Posterior vena cava (tissue), 2 donors: ENCODE results near the gene SLC4A5. TPM values are rescaled to one million over a fixed set of nuclear protein-coding genes. Genes with fewer than 3 reads are reported as not detected.
A peak's percentile ranks its signal among the peaks of the same experiment; 100 is the strongest.
"Not testable (repeated sequence)": the region's sequence is repeated elsewhere in the genome, so short reads cannot be mapped to it uniquely, and the experiment has no call there.

ENCODE experiments used
- DNase-seq: peaks from one replicate; pipeline ENCODE4 v3.0.0-alpha.2; 2020; ENCODE audit warnings: low spot score
- intact Hi-C, 2 donors: fragments of 100-400 bp; cut with DNase I; formaldehyde crosslinking; loops; one replicate each; pipeline versions ENCODE4 v1.14.1 to v1.14.2; 2022 to 2023
- total RNA-seq, 2 donors: library from RNA; stranded (reverse); fragmentation: NEBNext Ultra II Directional; extraction: Animal tissue kit (Norgen Biotek cat#: 25700); gene quantifications; one replicate each; pipeline ENCODE4 v1.2.1, GENCODE V29; 2021
- donor health status: DM: yes; HTN: yes; CAD: no.
- donor health status: DM: yes; HTN: yes; CAD: no.

SLC4A5 gene
- total RNA-seq, 2 donors from 2014 or later: 3.9 to 5.3 TPM

DNA sequence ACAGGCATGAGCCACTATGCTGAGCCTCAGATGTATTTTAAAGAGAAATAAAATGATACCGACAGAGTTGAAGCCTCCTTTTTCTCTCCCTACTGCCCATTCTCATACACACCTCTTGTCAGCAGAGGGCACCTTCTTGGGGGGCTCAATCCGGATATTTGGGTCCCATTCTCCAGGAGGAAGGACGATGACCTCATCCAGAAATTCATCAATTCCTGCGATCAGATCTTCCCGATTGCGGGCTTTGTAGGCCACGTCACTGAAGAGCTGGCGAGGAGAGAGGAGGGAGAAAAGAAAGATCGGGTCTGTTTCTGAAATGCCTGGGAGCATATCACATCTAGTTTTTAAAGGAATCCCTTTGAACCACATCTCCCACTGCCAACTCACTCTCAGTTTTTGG, 90.4 kb downstream of the SLC4A5 start:
- DNase-seq: no peak
- intact Hi-C loops: loop anchor here in 1 of 2 donors (10.0 kb wide), 1 partner anchor 82 kb away; no protein-coding TSS in a partner anchor

DNA sequence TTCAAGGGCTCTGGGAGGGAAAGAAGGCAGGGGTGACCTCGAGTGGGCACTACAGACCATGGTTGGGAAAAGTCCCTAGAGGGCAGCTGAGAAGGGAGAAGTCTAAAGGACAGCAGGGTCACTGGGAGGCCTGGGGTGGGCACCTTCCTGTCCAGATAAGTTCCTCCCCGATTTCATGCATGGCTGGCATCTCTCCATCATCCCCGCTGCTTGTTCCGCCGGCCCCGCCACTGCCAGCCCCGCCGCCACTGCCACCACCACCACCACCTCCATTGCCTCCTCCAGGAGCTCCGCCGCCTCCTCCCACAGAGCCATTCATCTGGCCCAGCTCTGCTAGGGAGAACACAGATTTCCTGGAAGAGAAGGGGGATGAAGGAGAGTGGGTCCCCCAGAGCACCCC, 91.2 kb downstream of the SLC4A5 start:
- DNase-seq: no peak
- intact Hi-C loops: loop anchor here in 1 of 2 donors (10.0 kb wide), 1 partner anchor 83 kb away; no protein-coding TSS in a partner anchor

DNA sequence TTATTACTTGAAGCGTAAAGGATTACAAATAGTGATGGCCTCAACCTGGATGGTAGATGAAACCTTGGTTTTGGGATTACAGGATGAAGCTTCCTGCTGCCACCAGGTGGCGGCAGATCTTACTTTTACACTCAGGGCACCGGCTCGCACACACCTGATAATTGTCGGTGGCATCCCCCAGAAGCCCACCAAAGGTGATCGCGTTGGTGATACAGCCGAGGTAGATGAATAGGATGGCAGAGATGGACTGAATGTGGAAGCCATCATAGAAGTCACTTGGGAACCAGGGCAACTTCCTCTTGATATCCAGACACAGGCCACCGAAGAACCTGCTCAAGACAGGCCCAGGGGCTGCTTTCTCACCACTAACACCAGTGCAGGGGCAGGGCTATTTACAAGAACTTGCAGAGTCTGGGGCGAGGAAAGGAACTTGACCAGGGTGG, 93.0 kb downstream of the SLC4A5 start:
- DNase-seq: peak; percentile 75
- intact Hi-C loops: loop anchor here in 1 of 2 donors (10.0 kb wide), 1 partner anchor 85 kb away; no protein-coding TSS in a partner anchor

GRCh38 chr2:74249406-74250122, 93.7 kb downstream of the SLC4A5 start:
- no peak for DNase-seq
- intact Hi-C loops: loop anchor here (10.0 kb wide), 1 partner anchor 85 kb away; no protein-coding TSS in a partner anchor

DNA sequence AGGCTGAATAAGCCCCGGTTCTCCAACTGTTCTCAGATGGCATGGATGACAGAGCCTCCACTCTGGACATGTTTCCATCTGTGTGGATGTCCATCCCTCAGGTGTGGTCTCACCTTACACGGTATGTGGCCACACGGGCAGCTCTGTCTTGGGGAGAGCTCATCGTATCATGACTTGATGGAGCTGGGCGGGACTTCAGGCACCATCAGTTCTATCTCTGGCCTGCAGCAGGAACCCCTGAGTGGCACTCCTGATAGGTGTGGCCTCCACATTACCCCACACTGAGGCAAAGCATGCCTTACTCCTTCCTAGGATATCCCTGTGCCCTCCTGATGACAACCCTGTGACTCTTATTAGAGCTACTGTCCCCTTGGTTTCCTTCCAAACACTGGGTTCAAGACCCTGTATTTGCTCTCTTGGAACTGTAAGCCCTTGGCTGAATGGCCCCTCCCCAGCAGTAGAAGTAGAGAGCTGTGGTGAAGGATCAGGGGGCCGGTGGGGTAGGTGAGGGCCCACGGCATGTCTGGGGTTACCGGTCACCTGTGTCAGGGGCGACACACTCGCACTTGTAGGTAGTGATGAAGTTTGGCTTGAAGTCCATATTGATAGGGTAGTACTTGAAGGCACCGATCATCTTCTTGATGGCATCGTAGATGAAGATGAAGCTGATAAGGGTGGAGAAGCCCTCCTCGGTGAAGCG, 96.6 kb downstream of the SLC4A5 start:
- intact Hi-C loops: loop anchor here in 1 of 2 donors (10.0 kb wide), 1 partner anchor 88 kb away; no protein-coding TSS in a partner anchor
- peak; percentile 70 for DNase-seq

DNA sequence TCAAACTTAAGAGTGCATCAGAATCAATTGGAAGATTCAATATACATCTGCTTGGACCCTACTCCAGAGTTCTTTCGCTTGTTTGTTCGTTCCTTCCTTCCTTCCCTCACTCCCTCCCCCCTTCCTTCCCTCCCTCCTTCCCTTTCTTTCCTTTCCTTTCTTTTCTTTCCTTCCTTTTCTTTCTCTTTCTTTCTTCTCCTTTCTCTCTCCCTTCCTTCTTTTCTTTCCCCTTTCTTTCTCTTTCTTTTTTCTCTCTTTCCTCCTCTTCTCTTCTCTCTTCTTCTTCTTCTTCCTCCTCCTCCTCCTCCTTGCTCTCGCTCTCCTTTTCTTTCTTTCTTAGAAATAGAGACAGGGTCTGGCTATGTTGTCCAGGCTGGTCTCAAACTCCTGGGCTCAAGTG, 98.9 kb downstream of the SLC4A5 start:
- intact Hi-C loops: loop anchor here in 1 of 2 donors (10.0 kb wide), 1 partner anchor 91 kb away; no protein-coding TSS in a partner anchor
- no peak for DNase-seq

GRCh38 chr2:74242354-74243071, 100.7 kb downstream of the SLC4A5 start:
- no peak for DNase-seq
- intact Hi-C loops: loop anchor here in 1 of 2 donors (10.0 kb wide), 1 partner anchor 92 kb away; no protein-coding TSS in a partner anchor

- peak; percentile 38 for DNase-seq
- intact Hi-C loops: no loop called here
Measured at GRCh38 chr2:74239346-74239745, 103.9 kb downstream of the SLC4A5 start.

- DNase-seq: no peak
- intact Hi-C loops: no loop called here
Measured at GRCh38 chr2:74238879-74239278, 104.3 kb downstream of the SLC4A5 start.

- intact Hi-C loops: no loop called here
Measured at GRCh38 chr2:74235041-74235440, 108.2 kb downstream of the SLC4A5 start.

DNA sequence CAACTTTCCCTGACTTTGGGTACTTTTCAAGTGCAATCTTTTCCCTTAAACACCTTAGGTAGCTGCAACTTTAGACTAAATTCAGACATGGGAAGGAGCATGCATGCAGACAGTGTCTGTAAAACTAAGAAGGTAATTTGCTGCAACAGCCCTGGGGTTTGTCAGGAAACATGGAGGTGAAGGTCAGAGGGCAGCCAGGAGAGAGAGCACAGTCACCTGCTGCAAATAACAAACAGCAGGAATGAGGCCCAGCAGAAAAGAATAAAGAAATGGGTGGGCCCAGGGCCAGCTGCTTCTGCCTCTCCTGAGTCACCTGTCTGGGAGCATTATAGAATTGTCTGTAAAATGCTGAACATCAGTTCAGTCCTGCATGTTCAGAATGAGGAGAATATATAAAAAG, 109.6 kb downstream of the SLC4A5 start:
- no peak for DNase-seq
- intact Hi-C loops: loop anchor here in 1 of 2 donors (5.0 kb wide), 1 partner anchor 519 kb away; no protein-coding TSS in a partner anchor

More at GRCh38 chr2:74235041-74235440, 108.2 kb downstream of the SLC4A5 start:
- DNase-seq: no peak

GRCh38 chr2:74232426-74232825, 110.8 kb downstream of the SLC4A5 start:
- intact Hi-C loops: loop anchor here in 1 of 2 donors (5.0 kb wide), 1 partner anchor 520 kb away; no protein-coding TSS in a partner anchor
- no peak for DNase-seq

DNA sequence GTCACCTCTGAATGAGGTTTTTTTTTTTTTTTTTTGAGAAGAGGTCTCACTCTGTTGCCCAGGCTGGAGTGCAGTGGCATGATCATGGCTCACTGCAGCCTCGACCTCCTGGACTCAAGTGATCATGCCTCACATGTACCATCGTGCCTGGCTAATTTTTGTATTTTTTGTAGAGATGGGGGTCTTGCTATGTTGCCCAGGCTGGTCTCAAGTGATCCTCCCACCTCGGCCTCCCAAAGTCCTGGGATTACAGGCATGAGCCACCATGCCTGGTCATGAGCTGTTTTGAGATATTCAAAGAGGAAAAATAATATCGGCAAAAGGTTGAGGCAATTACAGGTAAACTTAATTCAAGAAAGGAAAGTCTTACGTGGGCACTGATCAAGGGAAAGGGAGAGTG, 113.4 kb downstream of the SLC4A5 start:
- not testable (repeated sequence) for DNase-seq
- intact Hi-C loops: loop anchor here in 1 of 2 donors (5.0 kb wide), 1 partner anchor 522 kb away; no protein-coding TSS in a partner anchor

- intact Hi-C loops: no loop called here
- DNase-seq: no peak
Measured at GRCh38 chr2:74228772-74229171, 114.4 kb downstream of the SLC4A5 start.

DNA sequence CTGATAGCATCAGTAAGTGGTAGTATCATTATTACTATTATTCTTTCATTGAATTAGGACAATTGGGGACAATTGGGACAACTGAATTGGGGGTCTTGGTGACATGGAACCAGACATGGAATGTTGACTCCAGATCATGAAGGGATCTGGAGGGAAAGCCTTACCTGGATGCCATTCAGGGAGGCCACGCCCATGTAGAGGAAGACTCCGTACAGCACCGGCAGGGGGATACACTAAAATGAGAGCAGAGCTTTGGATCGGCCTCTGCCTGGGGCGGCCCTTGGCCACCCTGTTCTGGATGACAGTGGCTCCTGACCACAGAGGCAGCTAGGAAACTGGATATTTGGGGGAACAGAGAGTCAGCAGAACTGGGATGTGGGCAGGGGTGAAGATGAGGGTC, 115.6 kb downstream of the SLC4A5 start:
- no peak for DNase-seq
- intact Hi-C loops: no loop called here

DNA sequence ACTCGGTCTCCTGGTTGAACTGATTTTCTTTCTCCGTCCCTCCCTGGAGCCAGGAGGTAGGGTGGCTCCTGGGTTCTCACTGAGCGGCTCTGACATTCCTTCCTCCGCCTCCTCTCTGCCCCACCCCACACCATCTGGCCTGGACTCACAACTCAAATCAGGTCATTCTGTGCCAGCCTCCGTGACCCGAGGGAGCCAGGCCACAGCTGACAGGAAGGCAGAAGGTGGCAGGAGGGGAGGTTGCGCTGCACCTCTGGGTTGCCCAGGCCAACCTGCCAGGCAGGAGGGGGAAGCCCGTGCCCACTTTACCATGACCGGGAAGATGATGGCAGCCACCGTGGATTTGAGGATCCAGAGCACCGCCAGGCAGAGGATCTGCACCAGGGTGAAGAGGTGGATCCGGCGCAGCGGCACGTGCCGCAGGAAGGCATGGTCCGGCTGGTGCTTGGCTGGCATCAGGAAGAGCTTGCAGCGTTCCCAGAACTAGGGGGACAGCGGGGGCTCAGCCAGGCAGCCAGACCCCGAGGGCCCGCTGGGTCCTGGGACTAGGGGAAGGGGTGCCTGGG, 116.5 kb downstream of the SLC4A5 start:
- intact Hi-C loops: no loop called here
- no peak for DNase-seq

DNA sequence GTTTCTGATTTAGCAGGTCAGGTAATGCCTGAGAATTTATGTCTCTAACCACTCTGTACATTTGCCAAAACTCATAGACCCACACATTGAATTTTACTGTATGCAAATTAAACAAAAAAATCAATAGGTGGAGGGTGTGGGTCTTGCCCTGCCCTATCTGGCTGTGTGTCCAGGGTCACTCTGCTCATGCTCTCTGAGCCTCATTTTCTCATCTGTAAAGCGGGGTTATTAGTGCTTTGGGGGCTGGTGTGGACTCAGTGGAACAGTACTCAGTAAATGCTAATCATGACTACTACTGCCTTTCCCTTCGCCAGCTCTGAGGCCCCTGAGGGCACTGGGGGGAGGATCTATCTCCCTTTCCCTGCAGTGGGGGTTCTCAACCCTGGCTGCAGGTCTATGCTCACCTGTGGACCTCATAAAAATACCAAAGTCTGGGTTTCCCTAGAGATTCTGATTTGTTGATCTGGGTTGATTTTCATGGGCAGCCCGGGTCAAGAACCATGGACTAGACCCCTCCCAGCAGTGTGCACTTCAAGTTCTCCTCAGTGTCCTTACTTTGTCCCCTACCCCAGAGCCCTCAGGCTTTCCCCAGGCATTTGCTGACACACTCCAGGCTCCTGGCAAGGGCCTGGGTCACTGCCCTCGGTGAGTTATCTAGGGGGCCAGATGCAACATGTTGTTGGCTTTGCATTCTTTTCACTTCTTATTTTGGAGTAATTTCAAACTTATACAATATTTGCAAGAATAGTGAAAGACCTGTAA, 117.3 kb downstream of the SLC4A5 start:
- intact Hi-C loops: no loop called here
- DNase-seq: no peak
